Activated T-cell treated with anti-CD3 and anti-CD28 coated beads, Interleukin-2, amount 50 U/mL, for 4 hours (primary cell): ENCODE results near the gene SPAG7. TPM values are rescaled to one million over a fixed set of nuclear protein-coding genes. Genes with fewer than 3 reads are reported as not detected.
"Not testable (repeated sequence)": the region's sequence is repeated elsewhere in the genome, so short reads cannot be mapped to it uniquely, and the experiment has no call there.

Experiments used
- ATAC-seq, 2 donors: fragments of 200-7000 bp; cut with Tn5 transposase; one replicate each; pipeline ENCODE4 v1.10.0; 2021
- DNase-seq: peaks from one replicate; pipeline ENCODE4 v3.0.0-alpha.2; 2020
- H3K27me3 Mint-ChIP-seq: one replicate; pipeline ENCODE4 v1.8.0; 2021; ENCODE audit warnings: low read depth, mixed read lengths
- H3K36me3 Mint-ChIP-seq: one replicate; pipeline ENCODE4 v1.8.0; 2022; ENCODE audit warnings: mixed read lengths; ENCODE audit not compliant: insufficient read depth
- H3K4me1 Mint-ChIP-seq: one replicate; pipeline ENCODE4 v1.8.0; 2021; ENCODE audit warnings: low read depth, mixed read lengths
- H3K4me3 Mint-ChIP-seq: one replicate; pipeline ENCODE4 v1.8.0; 2021; ENCODE audit warnings: mild to moderate bottlenecking, moderate library complexity, mixed read lengths
- H3K9me3 Mint-ChIP-seq: one replicate; pipeline ENCODE4 v1.8.0; 2021; ENCODE audit warnings: mixed read lengths
- total RNA-seq, 3 donors: library from RNA; stranded (reverse); gene quantifications; one replicate each; pipeline ENCODE4 v1.2.1, GENCODE V29; 2021

The SPAG7 gene
- total RNA-seq, 3 donors from 2014 or later, result 47.7 to 67.4 (median 56.9) TPM

DNA sequence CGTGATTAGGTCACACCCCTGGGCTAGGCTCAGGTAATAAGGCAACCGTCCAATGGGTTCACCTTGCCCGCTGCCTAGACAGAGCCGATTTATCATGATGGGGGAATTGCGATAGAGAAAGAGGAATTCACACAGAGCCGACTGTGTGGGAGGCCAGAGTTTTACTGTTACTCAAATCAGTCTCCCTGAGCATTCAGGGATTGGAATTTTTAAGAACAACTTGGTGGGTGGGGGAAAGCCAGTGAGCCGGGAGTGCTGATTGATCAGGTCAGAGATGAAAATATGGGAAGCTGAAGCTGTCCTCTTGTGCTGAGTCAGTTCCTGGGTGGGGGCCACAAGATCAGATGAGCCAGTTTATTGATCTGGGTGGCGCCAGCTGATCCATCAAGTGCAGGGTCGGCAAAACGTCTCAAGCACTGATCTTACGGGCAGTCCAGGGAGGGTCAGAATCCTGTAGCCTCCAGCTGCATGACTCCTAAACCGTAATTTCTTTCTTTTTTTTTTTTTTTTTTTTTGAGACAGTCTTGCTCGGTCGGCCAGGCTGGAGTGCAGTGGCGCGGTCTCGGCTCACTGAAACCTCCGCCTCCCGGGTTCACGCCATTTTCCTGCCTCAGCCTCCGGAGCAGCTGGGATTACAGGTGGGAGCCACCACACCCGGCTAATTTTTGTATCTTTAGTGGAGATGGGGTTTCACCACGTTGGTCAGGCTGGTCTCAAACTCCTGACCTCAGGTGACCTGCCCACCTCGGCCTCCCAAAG lies 40.9 kb downstream of the SPAG7 start:
- H3K4me1 Mint-ChIP-seq, H3K27me3 Mint-ChIP-seq, ATAC-seq, H3K4me3 Mint-ChIP-seq, DNase-seq, H3K9me3 Mint-ChIP-seq: not testable (repeated sequence)
- H3K36me3 Mint-ChIP-seq, result peaks cover 10% of the 10 kb centered on the region

DNA sequence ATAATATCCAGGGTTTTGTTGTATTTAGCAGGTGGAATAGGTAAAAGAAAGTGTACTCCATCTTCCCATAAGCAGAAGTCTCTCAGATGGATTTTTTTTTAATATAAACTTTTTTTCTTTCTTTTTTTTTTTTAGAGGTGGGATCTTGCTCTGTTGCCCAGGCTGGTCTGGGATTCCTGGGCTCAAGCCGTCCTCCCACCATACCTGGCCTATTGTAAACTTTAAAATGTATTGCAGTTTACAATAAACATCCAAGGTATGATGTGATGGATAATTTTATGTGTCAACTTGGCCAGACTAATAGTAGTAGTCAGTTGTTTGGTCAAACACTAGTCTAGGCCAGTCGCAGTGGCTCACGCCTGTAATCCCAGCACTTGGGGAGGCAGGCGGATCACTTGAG lies 46.3 kb downstream of the SPAG7 start:
- Mint-ChIP-seq H3K4me3 (no peak overlapping the region), H3K27me3 (no peaks in the 10 kb centered on the region), H3K9me3 (no peaks in the 10 kb centered on the region), H3K4me1 (peaks cover under 1% of the 10 kb centered on the region), H3K36me3 (peaks cover under 1% of the 10 kb centered on the region)
- ATAC-seq (no peak), DNase-seq (no peak)

DNA sequence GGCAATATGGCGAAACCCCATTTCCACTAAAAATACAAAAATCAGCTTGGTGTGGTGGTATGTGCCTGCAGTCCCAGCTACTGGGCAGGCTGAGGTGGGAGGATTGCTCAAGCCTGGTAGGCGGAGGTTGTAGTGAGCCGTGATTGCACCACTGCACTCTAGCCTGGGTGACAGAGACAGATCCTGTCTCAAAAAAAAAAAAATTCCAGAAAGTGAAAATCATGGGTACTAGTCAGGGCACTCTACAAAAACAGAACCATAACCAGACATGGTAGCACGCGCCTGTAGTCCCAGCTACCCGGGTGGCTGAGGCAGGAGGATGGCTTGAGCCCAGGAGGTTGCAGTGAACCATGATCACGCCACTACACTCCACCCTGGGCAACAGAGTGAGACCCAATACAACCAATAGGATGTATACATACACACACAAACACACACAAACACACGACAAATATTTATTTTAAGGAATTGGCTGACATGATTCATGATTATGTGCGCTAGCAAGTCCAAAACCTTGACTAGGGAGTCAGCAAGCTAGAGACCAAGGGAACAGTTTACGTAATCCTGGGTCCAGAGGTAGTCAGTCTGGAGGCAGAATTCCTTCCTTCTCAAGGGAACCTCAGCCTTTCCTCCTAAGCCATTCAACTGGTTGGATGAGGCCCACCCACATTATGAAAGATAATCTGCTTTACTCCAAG lies 47.1 kb downstream of the SPAG7 start:
- Mint-ChIP-seq H3K36me3 (no peaks in the 10 kb centered on the region), H3K4me1 (no peaks in the 10 kb centered on the region), H3K27me3 (no peaks in the 10 kb centered on the region), H3K4me3 (no peak overlapping the region), H3K9me3 (no peaks in the 10 kb centered on the region)
- ATAC-seq (no peak), DNase-seq (no peak)

DNA sequence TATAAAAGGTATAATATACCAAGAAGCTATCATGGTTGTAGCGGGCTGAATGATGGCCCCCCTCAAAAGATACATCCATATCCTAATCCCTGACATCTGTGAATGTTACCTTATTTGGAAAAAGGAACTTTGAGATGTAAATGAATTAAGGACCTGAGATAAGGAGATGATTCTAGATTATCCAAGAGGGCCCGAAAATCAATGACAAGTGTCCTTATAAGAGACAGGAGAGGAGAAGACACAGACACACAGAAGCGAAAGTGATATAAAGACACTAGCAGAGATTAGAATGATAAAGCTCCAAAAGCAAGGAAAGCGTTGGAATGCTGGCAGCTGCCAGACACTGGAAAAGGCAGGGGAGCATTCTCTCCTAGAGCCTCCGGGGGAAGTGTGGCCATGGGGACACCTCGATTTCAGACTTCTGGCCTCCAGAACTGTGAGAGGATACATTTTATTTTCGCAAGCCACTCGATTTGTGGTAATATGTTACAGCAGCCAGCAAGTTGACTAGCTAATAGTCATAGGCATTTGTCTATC lies 48.0 kb downstream of the SPAG7 start:
- Mint-ChIP-seq H3K4me3 (no peak overlapping the region), H3K4me1 (no peaks in the 10 kb centered on the region), H3K36me3 (no peaks in the 10 kb centered on the region), H3K27me3 (no peaks in the 10 kb centered on the region), H3K9me3 (no peaks in the 10 kb centered on the region)
- ATAC-seq (no peak), DNase-seq (no peak)

DNA sequence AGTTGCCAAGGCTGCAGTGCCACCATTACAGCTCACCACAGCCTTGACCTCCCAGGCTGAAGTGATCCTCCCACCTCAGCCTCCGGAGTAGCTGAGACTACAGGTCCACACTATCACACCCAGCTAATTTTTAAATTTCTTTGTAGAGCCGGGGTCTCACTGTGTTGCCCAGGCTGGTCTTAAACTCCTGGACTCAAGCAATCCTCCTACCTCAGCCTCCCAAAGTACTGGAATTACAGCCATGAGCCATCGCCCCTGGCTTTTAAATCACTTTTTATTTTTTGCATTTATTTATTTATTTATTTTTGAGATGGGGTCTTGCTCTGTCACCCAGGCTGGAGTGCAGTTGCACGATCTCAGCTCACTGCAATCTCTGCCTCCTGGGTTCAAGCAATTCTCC lies 53.1 kb downstream of the SPAG7 start:
- not testable (repeated sequence) for DNase-seq, H3K4me3 Mint-ChIP-seq, H3K4me1 Mint-ChIP-seq, ATAC-seq, H3K9me3 Mint-ChIP-seq, H3K36me3 Mint-ChIP-seq, H3K27me3 Mint-ChIP-seq

DNA sequence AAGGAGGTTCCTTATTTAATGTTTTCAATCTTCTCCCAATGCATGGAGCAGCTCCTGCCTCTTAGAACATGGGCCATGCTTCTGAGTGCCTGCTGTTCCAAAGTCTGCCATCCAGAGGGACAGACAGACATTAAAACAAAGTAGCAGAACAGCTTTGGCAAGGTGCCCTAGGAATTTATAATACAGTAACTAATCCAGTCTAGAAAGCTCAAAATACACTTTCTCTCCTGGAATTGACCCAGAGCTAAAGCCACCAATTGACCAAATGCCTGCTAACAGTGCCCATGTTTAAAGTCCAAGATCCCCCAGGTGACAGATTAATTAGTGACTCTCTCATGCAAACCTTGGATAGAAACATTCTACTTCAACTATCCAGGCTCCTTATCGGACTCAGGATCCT lies 53.6 kb downstream of the SPAG7 start:
- Mint-ChIP-seq H3K27me3 (peaks cover 2% of the 10 kb centered on the region), H3K36me3 (no peaks in the 10 kb centered on the region), H3K4me3 (no peak overlapping the region), H3K9me3 (no peaks in the 10 kb centered on the region), H3K4me1 (no peaks in the 10 kb centered on the region)
- ATAC-seq (no peak), DNase-seq (no peak)

Other genes starting within 250 kb of the SPAG7 start
- gene MED11, start 236.4 kb downstream of the SPAG7 start, total RNA-seq, result 10 to 100 TPM; 19.6 to 21.6 (median 20.6) TPM
- gene ZMYND15, start 228.0 kb downstream of the SPAG7 start, total RNA-seq, result under 1 TPM in 1 of 3 donors, not detected in 2; 0.13 TPM
- 1 to 10 TPM in 2 of 3 donors, under 1 TPM in 1; 0.76 to 1.5 (median 1.3) TPM for gene CXCL16, start 227.9 kb downstream of the SPAG7 start, total RNA-seq
- not detected for gene TM4SF5, start 195.9 kb downstream of the SPAG7 start, total RNA-seq
- under 1 TPM in 1 of 3 donors, not detected in 2; 0.33 TPM for gene VMO1, start 181.5 kb downstream of the SPAG7 start, total RNA-seq
- gene GLTPD2, start 178.9 kb downstream of the SPAG7 start, total RNA-seq, result not detected
- gene PSMB6, start 171.7 kb downstream of the SPAG7 start, total RNA-seq, result 100 to 1,000 TPM; 283 to 292 (median 291) TPM
- gene PLD2, start 160.7 kb downstream of the SPAG7 start, total RNA-seq, result 10 to 100 TPM in 1 of 3 donors, 1 to 10 TPM in 2; 6.5 to 12.6 (median 8.9) TPM
- gene MINK1, start 134.5 kb downstream of the SPAG7 start, total RNA-seq, result 10 to 100 TPM; 43.3 to 51.5 (median 45.1) TPM
- gene C17orf107, start 68.3 kb downstream of the SPAG7 start, total RNA-seq, result 1 to 10 TPM; 1.5 to 3.6 (median 2.7) TPM
- gene CHRNE, start 64.7 kb downstream of the SPAG7 start, total RNA-seq, result under 1 TPM; 0.18 to 0.71 (median 0.35) TPM
- under 1 TPM; 0.21 to 0.49 (median 0.25) TPM for gene GP1BA, start 35.5 kb downstream of the SPAG7 start, total RNA-seq
- 100 to 1,000 TPM in 1 of 3 donors, 10 to 100 TPM in 2; 89.7 to 102 (median 98.1) TPM for gene SLC25A11, start 27.8 kb downstream of the SPAG7 start, total RNA-seq
- gene RNF167, start 27.5 kb downstream of the SPAG7 start, total RNA-seq, result 100 to 1,000 TPM; 121 to 140 (median 129) TPM
- 1,000 to 10,000 TPM; 1,652 to 1,716 (median 1,674) TPM for gene PFN1, start 19.3 kb downstream of the SPAG7 start, total RNA-seq
- 10 to 100 TPM; 25.8 to 26.9 (median 26.0) TPM for gene ENO3, start 16.7 kb downstream of the SPAG7 start, total RNA-seq
- 100 to 1,000 TPM in 2 of 3 donors, 10 to 100 TPM in 1; 87.8 to 141 (median 101) TPM for gene CAMTA2, start 19.9 kb upstream of the SPAG7 start, total RNA-seq
- gene INCA1, start 29.7 kb upstream of the SPAG7 start, total RNA-seq, result under 1 TPM in 2 of 3 donors, not detected in 1; 0.16 to 0.30 TPM
- 10 to 100 TPM; 42.7 to 49.9 (median 49.4) TPM for gene KIF1C, start 30.1 kb upstream of the SPAG7 start, total RNA-seq
- under 1 TPM in 1 of 3 donors, not detected in 2; 0.08 TPM for gene SLC52A1, start 67.6 kb upstream of the SPAG7 start, total RNA-seq
- 1 to 10 TPM; 1.7 to 2.2 (median 1.8) TPM for gene ZFP3, start 110.7 kb upstream of the SPAG7 start, total RNA-seq
- 10 to 100 TPM; 18.7 to 25.8 (median 21.3) TPM for gene ZNF232, start 144.1 kb upstream of the SPAG7 start, total RNA-seq
- under 1 TPM in 2 of 3 donors, not detected in 1; 0.08 to 0.23 TPM for gene USP6, start 148.2 kb upstream of the SPAG7 start, total RNA-seq
- gene ZNF594, start 224.1 kb upstream of the SPAG7 start, total RNA-seq, result 1 to 10 TPM; 6.5 to 7.6 (median 6.7) TPM